Stimulated activated CD4-positive, alpha-beta T cell treated with anti-CD3 and anti-CD28 coated beads, TNF-alpha, amount 100 ng/mL, for 24 hours (primary cell): ENCODE data around the gene EXOC4.

Experiments used
- DNase-seq, 3 experiments: peaks; one replicate each; pipeline ENCODE4 v3.0.0-alpha.2; 2020; ENCODE audit warnings: low read depth in 3 of 3

Gene EXOC4

DNA sequence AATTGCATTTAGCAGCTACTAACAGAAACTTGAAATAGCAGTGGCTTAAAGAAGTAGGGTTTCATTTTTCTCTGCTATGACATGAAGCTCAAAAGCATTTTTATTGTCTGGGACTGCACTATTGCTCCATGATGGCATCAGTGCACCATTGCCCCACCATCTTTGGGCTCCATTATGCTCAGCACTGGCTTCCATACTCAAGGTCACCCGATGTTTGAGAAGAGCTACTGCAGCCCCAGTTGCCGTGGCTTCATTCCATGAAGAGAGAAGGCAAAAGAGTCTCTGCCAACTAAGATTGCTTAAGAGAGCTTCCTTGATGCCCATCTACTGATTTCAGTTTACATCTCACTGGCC is 682.1 kb downstream of the EXOC4 start:
- no peak for DNase-seq

DNA sequence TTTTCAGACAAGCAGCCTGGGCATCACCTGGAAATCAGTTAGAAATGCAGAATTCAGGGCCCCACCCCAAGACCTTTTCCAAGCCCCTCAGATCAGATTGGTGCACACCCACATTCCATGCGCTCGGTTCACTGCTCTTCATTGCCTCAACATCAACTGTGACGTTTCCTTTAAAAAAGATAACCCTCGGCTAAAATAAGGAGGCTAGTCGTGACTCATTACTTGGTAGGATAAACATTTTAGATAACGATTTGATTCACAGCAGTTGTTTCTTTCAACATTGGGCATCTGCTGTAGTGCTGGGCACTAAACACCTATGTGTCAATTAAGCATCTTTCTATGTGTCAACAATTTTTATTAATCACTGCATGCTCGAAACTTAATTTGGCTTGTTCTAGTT is 683.2 kb downstream of the EXOC4 start:
- no peak for DNase-seq

DNA sequence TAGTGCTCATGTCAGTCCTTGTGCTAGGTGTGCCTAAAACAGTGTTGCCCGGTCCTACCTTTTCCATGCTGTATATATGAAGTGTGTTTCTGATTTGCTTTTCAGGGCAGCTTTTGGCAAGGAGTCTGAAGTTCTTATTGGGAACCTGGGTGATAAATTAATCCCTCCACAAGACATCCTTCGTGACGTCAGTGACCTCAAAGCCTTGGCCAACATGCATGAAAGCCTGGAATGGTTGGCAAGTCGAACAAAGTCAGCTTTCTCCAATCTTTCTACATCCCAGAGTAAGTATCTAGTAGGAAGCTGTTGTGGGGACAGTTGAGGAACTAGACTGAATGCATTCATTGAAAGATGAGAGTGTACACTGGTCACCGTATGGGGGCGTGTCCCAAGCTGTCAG is 684.9 kb downstream of the EXOC4 start:
- DNase-seq, result no peak

DNA sequence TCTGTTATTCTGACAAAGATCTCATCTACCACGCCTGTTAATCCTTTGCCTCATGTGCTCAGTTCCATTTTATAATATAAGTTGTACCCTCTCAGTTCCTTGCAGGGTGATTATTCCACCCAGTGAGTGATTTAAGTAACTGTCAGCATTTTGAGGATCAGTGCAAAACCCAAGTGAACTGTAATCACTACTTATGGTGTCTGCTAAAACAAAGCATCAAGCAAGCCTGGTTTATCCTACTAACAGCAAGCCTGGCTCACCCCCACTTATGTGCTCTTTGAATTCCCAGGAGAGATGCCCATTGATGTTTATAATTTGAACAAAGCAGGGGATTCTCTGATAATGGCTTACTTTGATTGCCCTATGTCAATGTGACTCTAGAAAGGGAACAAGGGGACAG is 687.5 kb downstream of the EXOC4 start:
- DNase-seq, result no peak

DNA sequence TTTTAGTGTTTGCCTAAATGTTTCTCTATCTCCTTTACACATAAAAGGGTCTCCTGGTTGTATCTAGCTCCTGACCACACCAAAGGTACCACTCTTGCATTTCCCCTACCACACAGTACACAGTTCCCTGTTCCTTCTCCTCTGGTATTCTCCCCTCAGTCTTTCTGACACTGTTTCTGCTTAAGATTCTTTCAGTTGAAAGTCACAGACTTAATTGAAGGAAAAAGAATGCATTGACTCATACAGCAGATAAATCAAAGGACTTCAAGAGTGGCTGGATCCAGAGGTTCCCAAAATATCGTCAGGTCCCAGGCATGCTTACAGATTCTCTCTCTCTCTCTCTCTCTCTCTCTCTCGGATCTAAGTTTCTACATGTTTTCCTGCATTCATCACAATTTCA is 688.6 kb downstream of the EXOC4 start:
- DNase-seq, result no peak

DNA sequence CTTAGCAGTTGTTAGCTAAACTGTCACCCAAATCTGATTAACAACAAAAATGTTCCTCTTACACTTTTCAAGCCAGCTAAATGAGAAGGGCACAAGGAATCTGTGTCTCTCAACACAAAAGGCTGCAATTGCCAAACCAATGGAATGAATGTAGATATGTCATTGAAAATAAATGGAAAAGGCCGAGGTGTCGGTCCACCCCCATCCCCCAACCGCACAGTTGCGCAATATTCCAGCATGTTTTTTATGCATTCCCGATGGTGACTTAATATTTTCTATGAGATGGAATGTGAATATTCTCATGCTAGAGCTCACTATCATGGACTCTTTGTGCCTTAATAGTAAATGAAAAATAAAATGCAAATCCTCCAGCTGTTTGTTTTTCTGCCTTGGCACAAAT is 692.6 kb downstream of the EXOC4 start:
- DNase-seq, result no peak

DNA sequence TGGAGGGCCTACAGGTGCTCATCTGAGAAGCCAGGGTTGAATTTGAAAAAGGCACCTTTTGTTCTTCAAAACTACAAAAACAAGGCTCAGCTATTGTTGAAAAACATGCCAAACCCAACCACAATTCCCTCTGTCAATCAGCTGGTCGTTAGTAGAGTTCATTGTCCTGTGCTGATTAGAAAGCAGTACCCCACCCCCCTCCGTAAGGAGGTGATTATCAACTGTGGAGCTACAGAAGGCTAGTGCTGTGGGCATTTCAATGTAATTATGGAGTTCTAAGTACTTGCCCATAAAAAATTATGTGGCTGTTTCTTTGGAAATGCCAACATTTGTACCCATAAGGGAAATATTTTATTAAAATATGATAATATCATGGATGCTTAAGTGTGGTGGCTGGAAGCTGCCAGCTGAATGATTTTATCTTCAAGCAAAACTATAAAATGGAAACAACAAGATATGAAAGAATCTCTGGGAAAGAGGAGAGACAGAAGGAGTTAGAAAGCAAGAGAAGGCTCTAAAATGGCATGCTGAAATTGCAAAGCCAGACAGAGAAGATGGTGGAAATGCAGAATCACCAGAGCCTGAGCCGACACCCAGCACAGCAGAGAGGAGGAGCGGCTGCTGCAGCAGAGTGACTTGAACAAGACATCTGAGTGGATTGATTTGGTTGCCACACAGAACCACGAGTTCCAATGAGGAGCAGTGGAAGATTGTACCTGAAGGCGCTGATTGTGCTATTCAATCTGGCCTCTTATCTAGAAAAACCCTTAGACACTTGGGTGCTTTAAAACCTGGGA is 694.8 kb downstream of the EXOC4 start:
- DNase-seq, result no peak

DNA sequence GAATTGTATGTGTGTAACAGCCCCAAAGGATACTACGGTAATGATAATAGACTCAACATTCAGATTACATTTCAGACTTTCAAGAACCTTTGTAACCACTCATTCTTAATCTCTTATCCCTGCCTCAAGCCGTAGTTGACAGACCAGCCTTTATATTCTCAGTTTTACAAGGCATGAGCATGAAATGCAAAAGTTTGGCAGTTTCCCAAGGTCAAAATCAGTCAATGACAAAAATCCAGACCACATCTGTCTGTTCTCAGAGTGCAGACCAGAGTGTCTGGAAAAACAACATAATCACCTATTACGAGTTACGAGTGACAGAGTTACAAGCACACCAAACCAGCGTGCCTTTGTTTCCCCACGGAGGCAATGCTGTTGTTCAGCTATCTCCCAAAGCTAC is 695.7 kb downstream of the EXOC4 start:
- DNase-seq, result no peak

DNA sequence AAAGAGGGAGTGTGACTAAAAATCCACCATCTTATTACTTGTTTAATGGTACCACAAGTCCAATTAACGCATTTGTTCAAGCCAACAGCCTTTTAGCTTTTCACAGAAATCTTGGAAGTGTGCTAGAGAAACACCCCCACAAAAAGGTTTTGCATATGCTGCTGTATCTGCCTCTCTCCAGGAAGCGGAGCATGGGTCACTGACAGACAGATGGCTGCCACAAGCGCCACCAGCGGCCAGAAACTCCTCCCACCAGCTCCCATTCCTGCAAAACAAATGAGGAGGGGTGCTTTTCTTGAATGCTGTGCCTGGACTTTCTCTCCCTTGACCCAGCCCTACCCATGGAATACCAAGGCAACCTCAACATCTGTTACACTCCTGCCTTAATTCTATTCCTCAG is 698.0 kb downstream of the EXOC4 start:
- no peak for DNase-seq

DNA sequence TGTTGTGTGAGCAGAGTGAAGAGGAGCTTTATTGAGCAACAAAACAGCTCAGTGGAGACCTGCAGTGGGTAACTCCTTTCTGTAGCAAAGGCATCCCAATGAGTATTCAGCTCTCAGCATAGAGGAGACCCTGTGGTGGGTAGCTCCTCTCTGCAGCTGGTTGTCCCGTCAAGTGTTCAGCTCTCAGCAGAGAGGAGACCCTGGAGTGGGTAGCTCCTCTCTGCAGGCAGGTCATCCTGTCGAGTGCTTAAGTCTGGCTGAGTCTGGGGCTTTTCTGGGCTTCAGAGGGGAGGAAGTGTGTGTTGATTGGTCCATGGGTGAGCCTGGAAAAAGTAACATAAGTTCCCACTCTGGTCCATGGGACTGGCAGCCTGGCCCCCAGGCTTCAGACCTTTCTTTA is 702.3 kb downstream of the EXOC4 start:
- DNase-seq, result no peak

DNA sequence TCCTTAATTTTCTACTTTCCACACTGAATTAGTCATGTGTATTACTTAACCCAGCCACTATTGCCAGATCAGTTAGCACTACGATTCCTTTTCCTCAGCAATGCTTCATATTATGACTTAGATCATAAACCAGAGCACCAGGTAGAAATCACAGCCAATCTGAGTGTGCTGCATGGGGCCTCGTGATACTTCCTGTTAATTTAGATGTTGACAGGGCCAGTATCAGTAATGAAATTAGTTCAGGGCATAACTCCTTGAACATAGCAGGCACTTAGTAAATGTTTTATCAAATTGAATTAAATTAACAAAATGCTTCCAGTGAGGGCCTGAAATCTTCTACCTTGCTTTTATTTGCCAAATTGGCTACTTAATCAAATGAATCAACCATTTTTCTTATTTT is 705.0 kb downstream of the EXOC4 start:
- no peak for DNase-seq

DNA sequence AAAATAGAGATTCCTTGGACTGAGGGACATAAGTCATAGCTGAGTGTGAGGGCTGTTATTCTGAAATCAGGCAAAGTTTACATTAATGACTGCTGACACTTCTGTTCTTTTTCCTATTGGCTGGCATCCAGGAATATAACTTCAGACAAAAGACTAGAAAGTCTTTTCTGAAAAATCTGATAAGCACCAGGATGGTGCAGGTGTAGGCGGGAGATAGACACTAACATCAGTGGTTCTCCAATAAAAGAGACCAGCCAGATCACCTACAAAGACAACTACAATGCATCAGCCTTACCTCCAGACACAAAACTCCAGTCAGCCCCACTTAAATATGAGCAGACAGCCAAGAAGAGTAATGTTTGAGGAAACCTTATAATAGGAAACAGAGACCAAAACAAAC is 705.9 kb downstream of the EXOC4 start:
- DNase-seq, result no peak

DNA sequence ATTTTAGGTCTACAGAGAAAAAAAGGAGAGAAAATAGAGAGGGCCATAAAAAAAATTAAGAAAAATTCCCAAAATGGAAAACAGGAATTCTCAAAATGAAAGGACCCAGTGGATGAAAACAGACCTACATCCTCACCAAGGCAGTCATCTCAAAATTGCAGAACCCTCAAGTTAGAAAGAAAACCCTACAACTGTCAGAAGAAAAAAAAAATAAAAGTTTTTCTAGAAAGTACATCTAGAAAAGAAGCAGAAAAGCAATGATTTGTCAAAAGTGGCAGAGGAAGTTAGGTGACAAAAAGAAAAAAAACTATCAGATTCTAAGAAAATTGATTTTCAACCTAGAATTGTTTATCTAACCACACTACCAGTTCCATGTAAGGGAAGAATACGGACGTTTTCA is 706.6 kb downstream of the EXOC4 start:
- DNase-seq, result no peak

DNA sequence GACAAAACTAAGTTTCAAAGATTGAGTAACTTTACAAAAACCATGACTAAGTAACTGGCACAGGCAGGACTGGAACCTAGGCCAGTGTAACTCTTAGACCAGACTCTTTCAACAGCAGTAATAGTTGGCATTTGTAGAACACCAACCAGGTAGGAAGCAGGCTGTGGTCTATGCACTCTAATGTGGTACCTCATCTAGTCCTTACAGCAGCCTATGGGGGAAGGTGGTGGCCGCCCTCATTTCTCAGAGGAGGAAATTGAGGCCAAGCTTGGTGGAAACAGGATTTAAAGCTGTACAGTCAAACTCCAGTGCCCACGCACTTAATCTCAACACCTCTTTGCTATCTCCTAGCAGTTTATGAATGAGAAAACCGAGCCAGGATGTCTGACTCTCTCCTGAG is 708.8 kb downstream of the EXOC4 start:
- DNase-seq, result no peak

DNA sequence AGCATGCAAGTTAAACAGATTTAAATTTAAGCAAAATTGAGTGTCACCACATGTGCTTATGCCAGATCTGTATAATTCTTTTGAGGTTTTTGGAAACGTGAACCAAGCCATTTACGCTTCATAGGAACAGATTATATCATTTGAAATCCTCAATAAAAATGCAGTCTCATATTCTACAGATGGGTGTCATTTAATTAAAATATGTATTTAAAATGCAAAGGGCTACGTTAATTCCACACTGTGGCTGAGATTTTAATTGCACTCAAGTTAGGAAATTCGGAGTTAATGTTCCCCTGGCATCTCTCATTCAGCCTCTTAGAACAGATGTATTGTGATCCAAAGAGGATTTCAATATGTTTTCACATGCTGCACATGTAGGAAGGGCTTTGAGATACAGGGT is 709.8 kb downstream of the EXOC4 start:
- DNase-seq, result no peak

DNA sequence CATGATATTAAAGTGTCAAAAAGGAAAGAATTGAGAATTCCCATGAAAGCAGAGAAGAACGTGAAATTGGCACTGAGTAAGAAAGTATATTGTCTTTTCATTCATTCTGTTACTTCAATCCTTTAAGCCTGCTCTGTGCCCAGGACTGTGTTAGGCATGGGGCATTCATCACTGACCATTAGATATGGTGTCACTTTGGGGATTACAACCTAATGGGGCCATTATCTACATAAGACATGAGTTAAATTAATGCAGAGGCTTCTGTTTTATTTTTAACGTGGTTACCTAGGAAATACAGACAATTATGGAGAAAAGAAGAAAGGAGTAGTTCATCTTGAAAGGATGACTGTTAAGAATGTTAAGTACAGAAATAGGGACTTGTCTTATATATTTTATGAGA is 710.8 kb downstream of the EXOC4 start:
- DNase-seq, result no peak

DNA sequence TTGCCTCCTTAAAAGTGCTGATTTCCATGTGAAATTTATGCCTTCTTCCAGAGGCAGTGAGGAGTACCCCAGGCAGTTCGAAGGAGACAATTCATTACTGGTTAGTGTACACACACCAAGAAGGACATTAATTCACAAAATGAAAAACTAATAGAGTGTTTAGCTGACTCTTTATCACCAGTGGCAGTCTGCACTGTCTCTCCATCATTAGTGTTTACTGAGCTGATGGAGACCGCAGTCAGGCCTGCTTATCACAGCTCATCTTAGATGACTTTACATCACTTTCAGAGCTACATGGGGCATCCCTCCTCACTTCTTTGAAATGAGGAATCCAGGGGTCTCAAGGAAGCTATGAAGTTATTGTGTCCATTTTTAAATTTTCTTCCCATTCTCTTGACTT is 718.7 kb downstream of the EXOC4 start:
- DNase-seq, result no peak

DNA sequence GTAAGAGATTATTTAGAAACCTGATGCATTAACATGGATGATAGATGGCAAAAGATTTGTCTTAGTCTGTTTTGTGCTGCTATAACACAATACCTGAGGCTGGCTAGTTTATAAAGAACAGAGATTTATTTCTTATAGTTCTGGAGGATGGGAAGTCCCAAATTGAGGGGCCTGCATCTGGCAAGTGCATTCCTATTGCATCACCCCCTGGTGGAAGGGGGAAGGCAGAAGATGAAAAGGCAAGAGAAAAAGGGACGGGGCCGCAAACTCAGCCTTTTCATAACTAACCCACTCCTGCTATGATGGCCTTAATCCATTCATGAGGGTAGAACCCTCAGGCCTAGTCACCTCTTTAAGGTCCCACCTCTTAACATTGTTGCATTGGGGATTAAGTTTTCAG is 720.8 kb downstream of the EXOC4 start:
- no peak for DNase-seq

DNA sequence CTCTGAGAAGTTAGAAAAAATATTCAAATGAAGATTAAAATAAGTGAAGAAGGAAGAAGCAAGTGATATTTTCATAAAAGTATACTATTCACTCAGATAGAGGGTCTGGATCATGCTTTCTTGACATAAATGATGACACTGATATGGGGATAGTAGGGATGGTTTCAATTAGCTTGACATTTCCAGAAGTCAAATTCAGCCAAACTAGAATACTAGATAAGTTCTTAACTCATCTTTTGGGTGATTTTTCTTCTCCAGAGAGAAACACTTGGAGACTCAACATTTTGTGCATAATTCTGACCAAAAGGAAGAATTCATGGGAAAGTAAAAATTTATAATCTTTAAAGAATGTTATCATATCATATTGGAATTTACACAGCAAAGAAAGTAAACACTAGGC is 722.3 kb downstream of the EXOC4 start:
- no peak for DNase-seq

DNA sequence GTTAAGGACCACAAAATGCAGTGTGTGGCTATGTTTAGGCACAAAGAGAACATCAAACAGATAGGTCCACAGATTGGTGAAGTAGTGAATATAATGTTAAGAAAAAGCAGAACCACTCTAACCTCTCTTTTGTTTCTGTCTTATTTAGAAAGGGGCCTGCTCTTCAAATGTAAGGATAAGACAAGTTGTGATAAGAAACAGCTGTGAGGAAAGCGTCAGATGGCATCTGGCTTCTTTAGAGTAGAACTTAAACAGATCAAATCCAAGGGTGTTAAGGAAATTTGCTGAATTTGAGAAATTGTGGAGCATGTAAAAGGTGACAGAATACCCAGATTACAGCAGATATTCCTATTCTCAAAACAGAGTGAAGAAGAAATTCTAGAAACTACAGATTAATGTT is 723.3 kb downstream of the EXOC4 start:
- no peak for DNase-seq

DNA sequence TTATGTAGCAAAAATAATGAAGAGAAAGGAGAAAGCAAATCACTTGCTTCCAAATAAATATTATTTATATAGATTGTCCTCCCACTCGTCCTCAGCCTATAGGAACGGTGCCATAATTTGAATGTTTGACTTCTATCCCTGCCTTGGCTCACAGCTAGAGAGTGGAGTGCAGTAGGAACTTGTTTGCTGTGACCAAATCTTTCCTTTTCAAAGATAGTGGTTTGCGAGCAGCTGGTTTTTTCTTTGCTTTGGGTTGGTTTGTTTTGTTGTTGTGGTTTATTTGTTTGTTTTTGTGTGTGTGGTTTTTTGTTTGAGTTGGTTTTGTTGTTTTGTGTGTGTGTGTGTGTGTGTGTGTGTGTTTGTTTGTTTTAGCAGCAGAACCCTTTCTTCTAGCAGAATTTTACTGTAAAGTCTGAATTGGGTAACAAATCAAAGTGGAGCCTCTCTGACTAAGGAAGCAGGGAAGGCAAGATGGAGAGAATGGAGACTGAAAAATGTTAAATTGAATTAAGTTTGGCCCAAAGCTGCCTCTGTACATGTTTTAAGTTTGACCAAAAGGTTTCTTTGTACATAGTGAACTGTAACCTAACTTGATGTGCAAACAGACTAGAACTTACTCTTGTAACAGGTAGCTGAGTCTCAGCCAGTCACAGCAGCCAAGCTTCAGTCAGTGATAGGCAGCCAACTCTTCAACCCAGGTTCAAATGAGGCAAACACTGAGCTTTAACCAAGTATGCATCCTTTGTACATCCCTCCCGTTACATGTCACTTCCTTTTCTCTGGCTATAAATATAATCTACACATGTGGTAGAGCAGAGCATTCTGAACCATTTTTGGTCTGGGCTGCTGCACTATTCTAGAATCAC is 724.8 kb downstream of the EXOC4 start:
- DNase-seq, result no peak

DNA sequence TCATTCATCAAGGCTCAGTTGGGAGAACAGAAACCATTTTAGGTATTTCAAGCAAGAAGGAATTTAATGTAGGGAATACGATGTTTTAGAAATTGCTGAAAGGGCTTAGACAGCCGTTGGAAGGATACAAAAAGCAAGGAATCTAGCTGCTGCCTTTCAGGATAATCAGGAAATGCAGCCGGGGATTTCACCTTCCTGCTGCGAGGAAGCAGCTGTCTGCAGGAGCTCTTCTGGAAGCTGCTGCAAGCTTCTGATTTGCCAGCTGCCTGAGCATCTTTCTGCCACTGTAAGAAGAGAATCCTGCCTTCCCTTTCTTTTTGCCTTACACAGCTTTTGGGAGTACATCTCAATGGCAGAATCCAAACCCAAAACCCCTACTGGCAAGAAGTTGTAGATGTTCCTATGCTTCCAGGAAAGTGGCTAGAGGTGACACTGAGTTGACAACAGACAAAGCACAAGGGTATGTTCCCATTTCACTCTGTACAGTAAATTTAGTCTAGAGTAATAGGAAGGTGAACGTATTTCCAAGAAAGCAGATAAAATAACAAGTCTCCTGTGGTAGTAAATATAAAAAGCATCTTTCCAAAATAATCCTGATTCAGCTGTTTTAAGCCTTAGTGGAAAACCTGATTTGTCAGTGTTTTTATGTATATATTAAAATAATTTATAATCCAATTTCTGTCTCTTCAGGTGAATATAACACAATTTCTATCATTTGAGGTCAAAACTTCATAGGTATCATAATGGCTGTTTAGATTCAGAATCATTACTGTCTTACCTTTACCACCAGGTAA is 725.8 kb downstream of the EXOC4 start:
- no peak for DNase-seq

DNA sequence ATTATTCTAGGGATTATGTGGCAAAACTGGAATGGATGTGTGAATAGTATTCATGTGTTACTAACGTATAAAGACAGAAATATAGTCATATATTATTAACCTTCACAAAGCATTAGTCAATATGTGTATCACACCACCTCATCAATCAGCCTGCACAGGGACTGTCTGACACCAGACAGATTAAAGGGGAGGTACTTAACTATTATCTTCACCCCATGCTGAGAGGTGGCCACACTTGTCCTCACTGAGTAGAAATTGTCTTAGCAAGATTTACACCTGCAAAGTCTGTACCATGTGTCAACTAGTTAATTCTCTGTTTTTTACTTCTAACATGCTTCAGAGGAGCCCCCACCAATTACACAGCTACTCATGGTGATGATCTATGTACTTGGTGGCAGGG is 727.9 kb downstream of the EXOC4 start:
- DNase-seq, result no peak
